SK-N-SH (cell line): ENCODE results near the gene ZNF575.

Experiments used
- CTCF ChIP-seq: fragments of 200-600 bp; sonication (generic); IDR thresholded peaks from 2 replicates; pipeline ENCODE4 v1.6.1; 2017; ENCODE audit warnings: antibody characterized with exemption, mild to moderate bottlenecking, moderate library complexity
- FOXM1 ChIP-seq: IDR thresholded peaks from 2 replicates; pipeline ENCODE4 v1.4.0; 2012; ENCODE audit warnings: low read depth, mild to moderate bottlenecking
- MAX ChIP-seq: IDR thresholded peaks from 2 replicates; pipeline ENCODE4 v1.4.0; 2012; ENCODE audit warnings: low read depth
- TF ChIP-seq, protein P1 (sequence below): IDR thresholded peaks from 2 replicates; pipeline ENCODE4 v1.6.1; 2012; ENCODE audit warnings: mild to moderate bottlenecking, low read depth, low read length, moderate library complexity

GRCh38 chr19:43540381-43540780, 7.4 kb downstream of the ZNF575 start:
- TF ChIP-seq MAX (no peak), CTCF (no peak), FOXM1 (no peak)
- TF ChIP-seq, protein P1, sequence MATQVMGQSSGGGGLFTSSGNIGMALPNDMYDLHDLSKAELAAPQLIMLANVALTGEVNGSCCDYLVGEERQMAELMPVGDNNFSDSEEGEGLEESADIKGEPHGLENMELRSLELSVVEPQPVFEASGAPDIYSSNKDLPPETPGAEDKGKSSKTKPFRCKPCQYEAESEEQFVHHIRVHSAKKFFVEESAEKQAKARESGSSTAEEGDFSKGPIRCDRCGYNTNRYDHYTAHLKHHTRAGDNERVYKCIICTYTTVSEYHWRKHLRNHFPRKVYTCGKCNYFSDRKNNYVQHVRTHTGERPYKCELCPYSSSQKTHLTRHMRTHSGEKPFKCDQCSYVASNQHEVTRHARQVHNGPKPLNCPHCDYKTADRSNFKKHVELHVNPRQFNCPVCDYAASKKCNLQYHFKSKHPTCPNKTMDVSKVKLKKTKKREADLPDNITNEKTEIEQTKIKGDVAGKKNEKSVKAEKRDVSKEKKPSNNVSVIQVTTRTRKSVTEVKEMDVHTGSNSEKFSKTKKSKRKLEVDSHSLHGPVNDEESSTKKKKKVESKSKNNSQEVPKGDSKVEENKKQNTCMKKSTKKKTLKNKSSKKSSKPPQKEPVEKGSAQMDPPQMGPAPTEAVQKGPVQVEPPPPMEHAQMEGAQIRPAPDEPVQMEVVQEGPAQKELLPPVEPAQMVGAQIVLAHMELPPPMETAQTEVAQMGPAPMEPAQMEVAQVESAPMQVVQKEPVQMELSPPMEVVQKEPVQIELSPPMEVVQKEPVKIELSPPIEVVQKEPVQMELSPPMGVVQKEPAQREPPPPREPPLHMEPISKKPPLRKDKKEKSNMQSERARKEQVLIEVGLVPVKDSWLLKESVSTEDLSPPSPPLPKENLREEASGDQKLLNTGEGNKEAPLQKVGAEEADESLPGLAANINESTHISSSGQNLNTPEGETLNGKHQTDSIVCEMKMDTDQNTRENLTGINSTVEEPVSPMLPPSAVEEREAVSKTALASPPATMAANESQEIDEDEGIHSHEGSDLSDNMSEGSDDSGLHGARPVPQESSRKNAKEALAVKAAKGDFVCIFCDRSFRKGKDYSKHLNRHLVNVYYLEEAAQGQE, result no peak
